Keratinocyte (primary cell): ENCODE results near the gene TSC22D4. TPM values are rescaled to one million over a fixed set of nuclear protein-coding genes. Genes with fewer than 3 reads are reported as not detected.
A peak's percentile ranks its signal among the peaks of the same experiment; 100 is the strongest.

Experiments
- DNase-seq: peaks from one replicate; pipeline ENCODE4 v3.0.0-alpha.2; 2011; ENCODE audit warnings: low read depth, missing footprints, low spot score
- FAIRE-seq: peaks from 2 replicates; lab custom pipeline; 2011; peaks lifted over from hg19 to GRCh38; lab: Jason Lieb, UNC
- H2AFZ ChIP-seq: 2 replicates; pipeline ENCODE4 v1.6.0; 2012; ENCODE audit warnings: low read length, control low read depth, inconsistent platforms; ENCODE audit not compliant: control insufficient read depth
- H3K27ac ChIP-seq: 2 replicates; pipeline ENCODE4 v1.5.1; 2011; ENCODE audit warnings: low read length; ENCODE audit not compliant: control insufficient read depth, insufficient read depth
- H3K27me3 ChIP-seq: 3 replicates; pipeline ENCODE4 v1.6.0; 2011; ENCODE audit warnings: low read length; ENCODE audit not compliant: control insufficient read depth, insufficient read depth; ENCODE audit errors: extremely low read depth
- H3K36me3 ChIP-seq, 2 experiments: 2 replicates in 1 of 2; 3 replicates in 1 of 2; pipeline ENCODE4 v1.5.1; 2011; ENCODE audit warnings: low read length in 2 of 2, mild to moderate bottlenecking in 1 of 2; ENCODE audit not compliant: control insufficient read depth in 2 of 2, insufficient read depth in 2 of 2; ENCODE audit errors: extremely low read depth in 1 of 2
- H3K4me1 ChIP-seq: 3 replicates; pipeline ENCODE4 v1.5.1; 2011; ENCODE audit warnings: low read length; ENCODE audit not compliant: control insufficient read depth, insufficient read depth; ENCODE audit errors: extremely low read depth
- H3K4me2 ChIP-seq: 3 replicates; pipeline ENCODE4 v1.6.0; 2011; ENCODE audit warnings: low read depth, low read length; ENCODE audit not compliant: control insufficient read depth, insufficient read depth; ENCODE audit errors: extremely low read depth
- H3K4me3 ChIP-seq, 3 experiments: fragments of 200-600 bp in 1 of 3; sonication (generic) in 1 of 3; 2 replicates in 2 of 3; 3 replicates in 1 of 3; pipeline ENCODE4 v1.5.1; 2011 to 2016; ENCODE audit warnings: low read length in 3 of 3, mild to moderate bottlenecking in 3 of 3, control low read depth in 2 of 3, inconsistent platforms in 1 of 3, low read depth in 1 of 3, mixed read lengths in 1 of 3, mixed run types in 1 of 3, moderate library complexity in 1 of 3; ENCODE audit not compliant: control insufficient read depth in 2 of 3, insufficient read depth in 2 of 3; ENCODE audit errors: extremely low read depth in 1 of 3
- H3K79me2 ChIP-seq: 2 replicates; pipeline ENCODE4 v1.6.0; 2012; ENCODE audit warnings: low read length; ENCODE audit not compliant: control insufficient read depth, insufficient read depth
- H3K9ac ChIP-seq: 3 replicates; pipeline ENCODE4 v1.6.0; 2011; ENCODE audit warnings: low read length; ENCODE audit not compliant: control insufficient read depth, insufficient read depth; ENCODE audit errors: extremely low read depth
- H3K9me1 ChIP-seq: 3 replicates; pipeline ENCODE4 v1.6.0; 2011; ENCODE audit warnings: low read length; ENCODE audit not compliant: control insufficient read depth, insufficient read depth; ENCODE audit errors: extremely low read depth
- H3K9me3 ChIP-seq: 2 replicates; pipeline ENCODE4 v1.5.1; 2012; ENCODE audit warnings: low read depth, low read length; ENCODE audit not compliant: control insufficient read depth
- H4K20me1 ChIP-seq: 3 replicates; pipeline ENCODE4 v1.6.0; 2011; ENCODE audit warnings: low read length; ENCODE audit not compliant: control insufficient read depth, insufficient read depth; ENCODE audit errors: extremely low read depth
- CTCF ChIP-seq, 3 experiments: IDR thresholded peaks in 1 of 3; conservative IDR thresholded peaks in 1 of 3; optimal IDR thresholded peaks in 1 of 3; 2 replicates in 2 of 3; 3 replicates in 1 of 3; pipeline versions ENCODE3 to v1.5.1; 2011; ENCODE audit warnings: low read length in 3 of 3, mild to moderate bottlenecking in 3 of 3, moderate library complexity in 2 of 3, control low read depth in 1 of 3, inconsistent platforms in 1 of 3; ENCODE audit not compliant: insufficient read depth in 2 of 3; ENCODE audit errors: extremely low read depth in 1 of 3
- EZH2 ChIP-seq: IDR thresholded peaks from one replicate; pipeline ENCODE4 v1.6.1; 2012; ENCODE audit warnings: inconsistent platforms, mild to moderate bottlenecking, low read length, moderate library complexity
- dilution Hi-C: fragments of 300-500 bp; cut with MboI; formaldehyde crosslinking; loops from one replicate; pipeline ENCODE4 v1.7.0; 2020; ENCODE audit warnings: low sequenced_read_pairs; ENCODE audit not compliant: extremely low pct_ligation_motif_present
- polyA plus RNA-seq, 5 experiments: library from polyadenylated mRNA; depleted of rRNA in 3 of 5; stranded (reverse) in 3 of 5; stranded (forward) in 1 of 5; unstranded in 1 of 5; fragments of >200 nt; gene quantifications; 1 replicate in 1 of 5; 2 replicates in 3 of 5; 3 replicates in 1 of 5; pipeline versions ENCODE4 v1.2.1 to v1.2.3, GENCODE V29; 2011 to 2012; ENCODE audit warnings: missing spikeins in 2 of 5, low read depth in 1 of 5, low replicate concordance in 1 of 5

The TSC22D4 gene
- polyA plus RNA-seq, 1 donor (not counting 4 experiments of a cell fraction or from before 2014, with no cell fraction given): 8.4 TPM

DNA sequence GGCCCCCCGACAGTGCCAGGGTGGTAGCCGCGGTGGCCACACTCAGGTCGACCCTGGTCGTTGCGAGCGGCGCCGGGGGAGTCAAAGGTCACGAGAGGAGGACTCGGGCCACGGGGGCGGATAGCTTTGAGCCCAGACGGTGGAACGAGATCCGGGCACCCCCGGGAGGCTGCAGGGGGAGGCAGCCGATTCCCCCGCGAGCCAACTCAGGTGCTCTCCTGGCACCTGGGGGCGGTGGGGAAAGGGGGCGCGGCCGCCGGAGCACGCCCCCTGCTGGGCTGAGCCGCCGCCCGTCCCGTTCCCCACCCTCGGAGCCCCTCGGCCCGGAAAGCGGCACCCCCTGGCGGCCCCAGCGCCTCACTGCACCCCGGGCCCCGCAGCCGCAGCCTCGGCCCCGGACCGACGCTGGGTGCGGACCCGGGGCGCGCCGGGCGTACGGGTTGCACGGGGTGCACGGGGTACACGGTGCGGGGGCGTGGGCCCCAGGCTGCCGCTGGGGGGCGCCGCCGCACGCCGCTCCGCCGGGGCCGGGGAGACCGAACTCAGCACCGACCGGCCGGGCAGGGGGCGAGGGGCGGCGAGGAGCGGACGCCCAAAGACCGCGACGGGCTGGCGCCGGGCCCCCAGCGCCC lies 4.2 kb upstream of the TSC22D4 start:
- dilution Hi-C loops: no loop called here
- no peak for DNase-seq
- Histone ChIP-seq H3K4me3 (peak overlapping the region; percentile 49 to 60 (median 53)), H3K9me3 (no peaks in the 10 kb centered on the region), H3K79me2 (peaks cover 8% of the 10 kb centered on the region), H3K4me2 (peak overlapping the region; percentile 80), H3K9ac (peak overlapping the region; percentile 26), H3K36me3 (no peaks in the 10 kb centered on the region), H3K9me1 (no peaks in the 10 kb centered on the region), H4K20me1 (no peaks in the 10 kb centered on the region), H3K4me1 (peaks cover 3% of the 10 kb centered on the region), H2AFZ (peak overlapping the region; percentile 73), H3K27me3 (no peaks in the 10 kb centered on the region), H3K27ac (no peak overlapping the region)
- TF ChIP-seq CTCF (optimal IDR thresholded peaks at IDR 0.05 in 1 of 3, IDR thresholded peaks at IDR 0.05 in 1 of 3, conservative IDR thresholded peaks at IDR 0.05 in 1 of 3; ENCODE audit: extremely low read depth in 1 of 3, insufficient read depth in 2 of 3, low read length in 3 of 3) (peak in 2 of 3 experiments; percentile 71 to 78), EZH2 (no peak)
- no peak for FAIRE-seq

DNA sequence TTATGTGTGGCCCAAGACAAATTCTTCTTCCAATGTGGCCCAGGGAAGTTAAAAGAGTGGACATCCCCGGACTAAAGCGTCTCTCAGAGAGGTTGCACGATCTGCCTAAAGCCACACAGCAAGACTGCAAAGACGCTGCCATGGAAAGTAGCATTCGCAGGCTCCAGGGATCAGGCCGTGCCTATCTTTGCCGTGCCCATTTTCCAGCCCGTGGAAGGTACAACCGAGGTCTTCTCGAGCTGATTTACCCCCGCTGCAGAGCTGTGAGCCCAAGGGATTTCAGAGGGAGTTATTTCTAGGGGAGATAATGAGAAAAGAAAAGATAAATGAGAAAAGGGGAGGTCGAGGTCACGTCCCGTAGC lies 3.7 kb upstream of the TSC22D4 start:
- H3K4me3 ChIP-seq: peak overlapping the region; percentile 49 to 60 (median 53)
- no peaks in the 10 kb centered on the region for H3K36me3 ChIP-seq
- H3K9me3 ChIP-seq: no peaks in the 10 kb centered on the region
- no peaks in the 10 kb centered on the region for H4K20me1 ChIP-seq
- H3K79me2 ChIP-seq: peaks cover 13% of the 10 kb centered on the region
- peak overlapping the region; percentile 73 for H2AFZ ChIP-seq
- no peak for TF ChIP-seq EZH2
- no peak for TF ChIP-seq CTCF (optimal IDR thresholded peaks at IDR 0.05 in 1 of 3, IDR thresholded peaks at IDR 0.05 in 1 of 3, conservative IDR thresholded peaks at IDR 0.05 in 1 of 3; ENCODE audit: extremely low read depth in 1 of 3, insufficient read depth in 2 of 3, low read length in 3 of 3)
- no peak for DNase-seq
- no peaks in the 10 kb centered on the region for H3K27me3 ChIP-seq
- H3K9me1 ChIP-seq: no peaks in the 10 kb centered on the region
- peak overlapping the region; percentile 26 for H3K9ac ChIP-seq
- H3K27ac ChIP-seq: no peak overlapping the region
- H3K4me2 ChIP-seq: peak overlapping the region; percentile 80
- peaks cover 3% of the 10 kb centered on the region for H3K4me1 ChIP-seq
- FAIRE-seq: no peak
- dilution Hi-C loops: no loop called here
